Smooth muscle cell (in vitro differentiated cells): ENCODE measurements around the gene RASL10A. TPM values are rescaled to one million over a fixed set of nuclear protein-coding genes. Genes with fewer than 3 reads are reported as not detected.

Experiments used
- DNase-seq: peaks from one replicate; lab custom pipeline; 2025; ENCODE audit not compliant: unreplicated experiment; lab: John Stamatoyannopoulos, UW
- H2AFZ ChIP-seq: fragments of 200-600 bp; sonication (generic); 2 replicates; pipeline ENCODE4 v1.6.0; 2016; ENCODE audit warnings: antibody characterized with exemption, low read depth, mild to moderate bottlenecking
- H3F3A ChIP-seq: fragments of 200-600 bp; sonication (generic); 2 replicates; pipeline ENCODE4 v1.6.0; 2017; ENCODE audit warnings: antibody characterized with exemption, low read depth
- H3K27ac ChIP-seq: fragments of 200-600 bp; sonication (generic); 2 replicates; pipeline ENCODE4 v1.5.1; 2016; ENCODE audit warnings: low read depth, mild to moderate bottlenecking
- H3K27me3 ChIP-seq: fragments of 200-600 bp; sonication (generic); 2 replicates; pipeline ENCODE4 v1.6.1; 2016; ENCODE audit warnings: low read depth, mild to moderate bottlenecking
- H3K36me3 ChIP-seq: fragments of 200-600 bp; sonication (generic); 2 replicates; pipeline ENCODE4 v1.5.1; 2016; ENCODE audit warnings: low read depth
- H3K4me1 ChIP-seq: fragments of 200-600 bp; sonication (generic); 2 replicates; pipeline ENCODE4 v1.5.1; 2016; ENCODE audit warnings: low read depth
- H3K4me2 ChIP-seq: fragments of 200-600 bp; sonication (generic); 2 replicates; pipeline ENCODE4 v1.6.0; 2016; ENCODE audit warnings: mild to moderate bottlenecking
- H3K4me3 ChIP-seq: fragments of 200-600 bp; sonication (generic); 2 replicates; pipeline ENCODE4 v1.5.1; 2016; ENCODE audit warnings: mild to moderate bottlenecking
- H3K79me2 ChIP-seq: fragments of 200-600 bp; sonication (generic); 2 replicates; pipeline ENCODE4 v1.6.0; 2016; ENCODE audit warnings: low read depth, mild to moderate bottlenecking
- H3K9ac ChIP-seq: fragments of 200-600 bp; sonication (generic); 2 replicates; pipeline ENCODE4 v1.6.0; 2016; ENCODE audit warnings: low read depth
- H3K9me3 ChIP-seq: fragments of 200-600 bp; sonication (generic); replicated peaks from 2 replicates; pipeline ENCODE4 v1.5.1; 2016; ENCODE audit warnings: low read depth
- H4K20me1 ChIP-seq: fragments of 200-600 bp; sonication (generic); 2 replicates; pipeline ENCODE4 v1.6.0; 2016; ENCODE audit warnings: low read depth
- CTCF ChIP-seq: fragments of 200-600 bp; sonication (generic); IDR thresholded peaks from 2 replicates; pipeline ENCODE4 v1.5.1; 2017; ENCODE audit warnings: borderline replicate concordance, mild to moderate bottlenecking, antibody characterized with exemption; ENCODE audit not compliant: insufficient read depth, poor library complexity, severe bottlenecking
- WGBS: methylation state at CpG from one replicate; pipeline ENCODE4 v1.1.7; 2016; ENCODE audit warnings: low lambda C conversion rate; 5-methylcytosine and 5-hydroxymethylcytosine counted together
- polyA plus RNA-seq: library from polyadenylated mRNA; unstranded; fragments of >200 nt; fragmentation: Nextera tagmentation; extraction: Ambion mirVana; gene quantifications from 2 replicates; pipeline ENCODE4 v1.2.1, GENCODE V29; 2016
- total RNA-seq: library from RNA; depleted of rRNA; stranded (reverse); fragments of >200 nt; gene quantifications from 2 replicates; pipeline ENCODE4 v1.2.3, GENCODE V29; 2014

Gene RASL10A
- total and polyA plus RNA-seq, 2 experiments from 2014 or later, result not detected

- Histone ChIP-seq H3K4me2 (no peak overlapping the region), H2AFZ (no peak overlapping the region), H3K79me2 (no peaks in the 10 kb centered on the region), H3K27ac (no peak overlapping the region), H3K4me3 (no peak overlapping the region), H3K27me3 (no peaks in the 10 kb centered on the region), H3K9me3 (no peaks in the 10 kb centered on the region), H4K20me1 (no peaks in the 10 kb centered on the region), H3K4me1 (no peaks in the 10 kb centered on the region), H3K36me3 (no peaks in the 10 kb centered on the region), H3F3A (no peaks in the 10 kb centered on the region), H3K9ac (no peak overlapping the region)
- no peak for DNase-seq
- 98% methylated on average over 23 of the region's 23 CpGs for WGBS
- no peak for TF ChIP-seq CTCF
Measured at GRCh38 chr22:29339381-29340235, 24.1 kb upstream of the RASL10A start.

GRCh38 chr22:29338398-29338797 is 22.9 kb upstream of the RASL10A start:
- Histone ChIP-seq H3K36me3 (no peaks in the 10 kb centered on the region), H3K4me3 (no peak overlapping the region), H3K27ac (no peak overlapping the region), H3K9ac (no peak overlapping the region), H3K79me2 (no peaks in the 10 kb centered on the region), H3K9me3 (no peaks in the 10 kb centered on the region), H4K20me1 (no peaks in the 10 kb centered on the region), H3K4me2 (no peak overlapping the region), H2AFZ (no peak overlapping the region), H3K4me1 (no peaks in the 10 kb centered on the region), H3F3A (no peaks in the 10 kb centered on the region), H3K27me3 (no peaks in the 10 kb centered on the region)
- WGBS, result 95% methylated on average over 6 of the region's 6 CpGs
- TF ChIP-seq CTCF, result no peak
- no peak for DNase-seq

GRCh38 chr22:29337631-29338284 is 22.3 kb upstream of the RASL10A start:
- H2AFZ ChIP-seq, result no peak overlapping the region
- TF ChIP-seq CTCF, result no peak
- H3K36me3 ChIP-seq, result no peaks in the 10 kb centered on the region
- H3K27ac ChIP-seq, result no peak overlapping the region
- H3K4me1 ChIP-seq, result no peaks in the 10 kb centered on the region
- H4K20me1 ChIP-seq, result no peaks in the 10 kb centered on the region
- no peaks in the 10 kb centered on the region for H3K79me2 ChIP-seq
- no peak overlapping the region for H3K9ac ChIP-seq
- no peak overlapping the region for H3K4me2 ChIP-seq
- H3F3A ChIP-seq, result no peaks in the 10 kb centered on the region
- no peak overlapping the region for H3K4me3 ChIP-seq
- whole genome bisulfite sequencing, result 95% methylated on average over 12 of the region's 12 CpGs
- no peak for DNase-seq
- no peaks in the 10 kb centered on the region for H3K27me3 ChIP-seq
- H3K9me3 ChIP-seq, result no peaks in the 10 kb centered on the region
